ENCODE data around the gene DLG1. TPM values are rescaled to one million over a fixed set of nuclear protein-coding genes. Genes with fewer than 3 reads are reported as not detected.

The DLG1 gene
- total and polyA plus RNA-seq, 2 experiments from 2014 or later = 27.6 to 98.0 TPM

GRCh38 chr3:197343656-197344408 lies 45.4 kb upstream of the DLG1 start:
- Histone ChIP-seq H3K4me1 (ENCODE audit: insufficient read depth) (no peaks in the 10 kb centered on the region), H3K36me3 (ENCODE audit: insufficient read depth) (no peaks in the 10 kb centered on the region), H3F3A (replicated peaks; ENCODE audit: low read depth) (no peaks in the 10 kb centered on the region), H3K27ac (ENCODE audit: low read depth) (no peak overlapping the region), H3K4me2 (no peak overlapping the region), H3K9me2 (ENCODE audit: insufficient read depth) (no peaks in the 10 kb centered on the region), H4K20me1 (replicated peaks; ENCODE audit: insufficient read depth) (no peaks in the 10 kb centered on the region), H3K27me3 (ENCODE audit: insufficient read depth) (no peaks in the 10 kb centered on the region), H3K79me2 (replicated peaks; ENCODE audit: insufficient read depth) (no peaks in the 10 kb centered on the region), H2AFZ (no peak overlapping the region), H3K4me3 (no peak overlapping the region)
- Mint-ChIP-seq H3K9me3 (no peaks in the 10 kb centered on the region; the same call in 2 of the 3 replicates), H3K27ac (no peak overlapping the region), H3K27me3 (ENCODE audit: insufficient read depth, low read depth, poor library complexity) (no peaks in the 10 kb centered on the region), H3K36me3 (ENCODE audit: low read depth) (no peaks in the 10 kb centered on the region), H3K4me1 (no peaks in the 10 kb centered on the region; the same call in 2 of the 3 replicates), H3K4me3 (no peak overlapping the region)
- TF ChIP-seq POLR2AphosphoS5 (IDR thresholded peaks at IDR 0.05; ENCODE audit: low read depth) = no peak
- no peak for TF ChIP-seq EZH2 (IDR thresholded peaks at IDR 0.05; ENCODE audit: low read depth, unreplicated experiment)
- no peak for TF ChIP-seq ZNF462 (CRISPR knock-in tag; IDR thresholded peaks at IDR 0.05)
- no peak for TF ChIP-seq REST (IDR thresholded peaks at IDR 0.05; ENCODE audit: unreplicated experiment)
- no peak for TF ChIP-seq ETS1 (IDR thresholded peaks at IDR 0.05)
- TF ChIP-seq ZNF114 (CRISPR knock-in tag; IDR thresholded peaks at IDR 0.05) = no peak
- TF ChIP-seq JUNB (IDR thresholded peaks at IDR 0.05; ENCODE audit: unreplicated experiment) = no peak
- TF ChIP-seq CREB1 (CRISPR knock-in tag; IDR thresholded peaks at IDR 0.05; ENCODE audit: low read depth) = no peak
- TF ChIP-seq NANOG (IDR thresholded peaks at IDR 0.05; ENCODE audit: borderline replicate concordance) = no peak
- no peak for TF ChIP-seq CTCF (conservative IDR thresholded peaks at IDR 0.05; ENCODE audit: low read depth in 2 of 2)
- no peak for TF ChIP-seq ZNF331 (CRISPR knock-in tag; IDR thresholded peaks at IDR 0.05; ENCODE audit: low read depth)
- no peak for TF ChIP-seq STAT1 (IDR thresholded peaks at IDR 0.05; ENCODE audit: unreplicated experiment)
- TF ChIP-seq EZH2phosphoT487 (IDR thresholded peaks at IDR 0.05; ENCODE audit: unreplicated experiment) = no peak
- ATAC-seq (no peak), DNase-seq (ENCODE audit: low spot score) (no peak)
